Kidney epithelial cell (primary cell): ENCODE results near the gene ELMOD1. TPM values are rescaled to one million over a fixed set of nuclear protein-coding genes. Genes with fewer than 3 reads are reported as not detected.

Experiments
- DNase-seq: peaks from one replicate; pipeline ENCODE4 v3.0.0-alpha.2; 2010; ENCODE audit warnings: low read depth
- H3K27me3 ChIP-seq: 2 replicates; pipeline ENCODE4 v1.6.0; 2011; ENCODE audit warnings: low read length; ENCODE audit not compliant: control insufficient read depth, insufficient read depth
- H3K36me3 ChIP-seq: 2 replicates; pipeline ENCODE4 v1.5.1; 2011; ENCODE audit warnings: low read length; ENCODE audit not compliant: control insufficient read depth, insufficient read depth
- H3K4me3 ChIP-seq: 2 replicates; pipeline ENCODE4 v1.5.1; 2011; ENCODE audit warnings: low read depth, mild to moderate bottlenecking, control low read depth, low read length
- total RNA-seq: library from RNA; depleted of rRNA; stranded (reverse); fragments of >200 nt; gene quantifications from 2 replicates; pipeline ENCODE4 v1.2.3, GENCODE V29; 2015
- TF ChIP-seq, protein P1 (sequence below): IDR thresholded peaks from 2 replicates; pipeline ENCODE4 v1.5.1; 2011; ENCODE audit warnings: mild to moderate bottlenecking, moderate library complexity, low read length, control low read depth, inconsistent platforms; ENCODE audit not compliant: insufficient read depth, poor library complexity, severe bottlenecking

Gene ELMOD1
- total RNA-seq, 1 donor from 2014 or later, result 0.21 TPM

DNA sequence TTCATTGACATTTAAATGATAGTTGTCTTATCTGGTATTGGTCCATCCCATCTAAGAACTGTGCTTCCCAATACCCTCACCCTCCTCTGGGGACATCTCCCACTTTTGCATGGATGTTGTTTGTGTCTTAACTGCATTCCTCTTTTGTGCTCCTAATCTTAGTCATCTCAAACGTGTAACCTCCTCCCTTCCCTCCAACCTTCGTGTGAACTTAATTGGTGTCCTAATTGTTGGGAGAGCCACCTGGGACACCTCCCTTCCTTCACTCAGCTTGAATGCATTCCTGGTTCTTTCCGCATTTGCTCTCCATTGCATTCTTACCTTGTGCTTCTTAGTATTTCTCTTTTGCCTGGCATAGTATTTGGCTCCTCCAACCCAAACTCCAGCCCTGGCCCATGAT is 9.8 kb upstream of the ELMOD1 start:
- H3K27me3 ChIP-seq, result no peaks in the 10 kb centered on the region
- H3K36me3 ChIP-seq, result no peaks in the 10 kb centered on the region
- TF ChIP-seq, protein P1, sequence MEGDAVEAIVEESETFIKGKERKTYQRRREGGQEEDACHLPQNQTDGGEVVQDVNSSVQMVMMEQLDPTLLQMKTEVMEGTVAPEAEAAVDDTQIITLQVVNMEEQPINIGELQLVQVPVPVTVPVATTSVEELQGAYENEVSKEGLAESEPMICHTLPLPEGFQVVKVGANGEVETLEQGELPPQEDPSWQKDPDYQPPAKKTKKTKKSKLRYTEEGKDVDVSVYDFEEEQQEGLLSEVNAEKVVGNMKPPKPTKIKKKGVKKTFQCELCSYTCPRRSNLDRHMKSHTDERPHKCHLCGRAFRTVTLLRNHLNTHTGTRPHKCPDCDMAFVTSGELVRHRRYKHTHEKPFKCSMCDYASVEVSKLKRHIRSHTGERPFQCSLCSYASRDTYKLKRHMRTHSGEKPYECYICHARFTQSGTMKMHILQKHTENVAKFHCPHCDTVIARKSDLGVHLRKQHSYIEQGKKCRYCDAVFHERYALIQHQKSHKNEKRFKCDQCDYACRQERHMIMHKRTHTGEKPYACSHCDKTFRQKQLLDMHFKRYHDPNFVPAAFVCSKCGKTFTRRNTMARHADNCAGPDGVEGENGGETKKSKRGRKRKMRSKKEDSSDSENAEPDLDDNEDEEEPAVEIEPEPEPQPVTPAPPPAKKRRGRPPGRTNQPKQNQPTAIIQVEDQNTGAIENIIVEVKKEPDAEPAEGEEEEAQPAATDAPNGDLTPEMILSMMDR, result no peak
- no peak for DNase-seq
- H3K4me3 ChIP-seq, result no peak overlapping the region

DNA sequence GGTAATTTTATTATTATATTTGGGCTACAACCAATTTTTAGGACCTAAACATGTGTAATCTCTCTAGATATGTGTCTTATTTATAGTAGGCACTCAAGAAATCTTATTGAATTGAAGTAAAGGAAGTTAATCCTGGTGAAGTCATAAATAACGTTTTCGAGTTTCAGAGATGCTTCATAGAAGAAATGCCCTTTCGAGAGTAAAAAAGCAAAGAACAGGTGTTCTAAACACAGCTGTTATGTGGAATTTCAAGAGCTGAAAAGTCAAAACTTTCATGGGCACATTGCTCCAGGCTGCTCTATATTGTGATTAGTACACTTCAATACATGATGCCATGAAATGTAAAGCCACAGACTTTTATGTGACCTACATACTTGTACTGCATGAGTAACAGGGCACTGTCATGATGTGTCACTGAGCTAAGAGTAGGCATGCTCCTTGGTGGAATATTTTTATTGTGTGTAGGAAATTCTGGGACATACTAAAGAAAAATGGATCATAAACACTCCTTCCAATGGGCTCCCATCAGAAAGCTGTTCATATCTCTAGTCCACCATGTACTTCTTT is 7.2 kb upstream of the ELMOD1 start:
- no peak for DNase-seq
- H3K4me3 ChIP-seq, result no peak overlapping the region
- TF ChIP-seq, protein P1, result no peak
- H3K27me3 ChIP-seq, result no peaks in the 10 kb centered on the region
- H3K36me3 ChIP-seq, result no peaks in the 10 kb centered on the region

DNA sequence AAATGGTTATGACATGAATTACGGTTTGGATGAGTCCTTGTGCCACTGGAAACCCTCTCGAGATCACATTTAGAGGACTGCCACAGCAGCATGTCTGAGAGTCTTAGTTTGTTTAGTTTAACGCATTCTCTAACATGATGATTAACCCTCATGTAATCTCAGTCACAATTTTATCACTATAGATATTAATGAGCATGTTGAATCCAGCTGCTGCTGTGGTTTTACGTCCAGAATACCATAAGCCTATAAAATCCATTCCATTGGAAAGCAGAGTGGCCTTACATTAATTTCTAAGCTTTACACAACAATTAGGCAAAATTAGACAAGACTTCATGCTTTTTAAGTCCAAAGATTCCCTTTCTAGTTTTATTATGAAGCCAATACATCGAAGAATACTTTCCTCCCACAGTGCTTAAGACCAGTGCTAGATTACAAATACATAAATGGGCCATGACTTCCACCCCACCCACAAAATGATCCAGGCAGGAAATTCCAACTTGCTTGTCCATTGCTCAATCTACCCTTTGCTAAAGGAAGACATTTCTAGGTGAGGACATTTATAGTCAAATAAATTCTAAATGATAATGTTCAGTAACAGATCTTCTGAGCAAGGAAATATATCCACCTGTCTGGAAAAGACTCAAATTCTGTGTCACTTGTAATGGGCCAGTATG is 3.5 kb upstream of the ELMOD1 start:
- no peak for DNase-seq
- H3K36me3 ChIP-seq, result no peaks in the 10 kb centered on the region
- TF ChIP-seq, protein P1, result no peak
- H3K27me3 ChIP-seq, result peaks cover 24% of the 10 kb centered on the region
- no peak overlapping the region for H3K4me3 ChIP-seq

DNA sequence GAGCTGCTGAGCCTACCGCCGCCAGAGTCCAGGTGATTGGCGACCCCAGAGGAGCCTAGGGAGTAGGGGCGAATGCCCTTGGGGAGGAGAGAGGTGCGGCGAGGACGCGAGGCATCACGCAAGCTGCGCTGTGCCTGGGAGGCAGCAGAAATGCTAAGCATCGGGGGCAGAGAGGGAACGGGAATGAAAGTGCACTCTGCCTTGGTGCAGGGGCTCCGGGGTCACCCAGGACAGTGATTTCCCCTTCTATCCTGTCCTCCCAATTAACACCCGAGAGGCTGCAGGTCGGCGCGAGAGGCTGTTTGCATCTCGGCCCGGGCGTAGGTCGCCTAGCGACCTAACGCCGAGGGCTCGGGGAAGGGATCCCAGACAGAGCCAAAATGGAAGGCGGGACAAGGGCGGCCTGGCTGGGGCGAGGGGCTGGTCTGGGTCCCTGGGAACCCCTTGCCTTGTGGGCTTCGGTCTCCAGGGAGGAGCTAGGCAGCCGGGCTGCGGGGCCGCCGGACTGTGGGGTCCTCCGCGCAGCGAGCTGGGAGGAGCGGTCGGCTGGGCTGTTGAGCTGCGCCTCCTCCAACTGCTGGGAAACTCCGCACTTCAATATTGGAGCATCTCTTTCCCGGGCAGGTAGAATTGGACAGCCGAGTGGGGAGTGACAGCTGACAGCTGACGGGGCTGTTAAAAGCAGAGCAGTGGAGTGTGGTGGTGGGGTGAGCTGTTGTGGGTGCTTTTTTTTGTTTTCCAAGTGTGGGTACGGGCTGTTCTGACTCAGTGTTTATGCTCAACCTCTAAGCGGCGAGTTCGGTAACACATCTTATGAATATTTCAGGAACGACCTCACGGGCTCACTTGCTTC is 657 bp downstream of the ELMOD1 start:
- Histone ChIP-seq H3K36me3 (no peaks in the 10 kb centered on the region), H3K4me3 (peak overlapping the region; percentile 63), H3K27me3 (peaks cover 30% of the 10 kb centered on the region)
- TF ChIP-seq, protein P1, result no peak
- DNase-seq, result no peak

DNA sequence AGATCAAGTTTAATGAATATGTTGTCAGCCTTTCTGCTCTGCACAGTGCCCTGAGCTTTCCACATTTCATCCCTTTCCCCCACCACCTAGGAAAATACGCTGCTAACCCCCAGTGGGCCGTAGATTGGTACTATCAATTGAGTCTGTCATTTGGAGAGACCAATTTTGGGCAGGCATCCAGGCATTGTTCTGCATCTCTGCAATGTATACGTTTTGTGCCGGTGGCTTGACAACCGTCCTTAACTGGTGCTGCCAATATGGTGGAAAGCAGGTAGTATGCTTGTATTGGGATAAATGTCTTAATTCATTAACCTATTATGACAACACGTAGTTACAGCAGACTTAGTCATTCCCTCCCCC is 1.3 kb downstream of the ELMOD1 start:
- DNase-seq, result no peak
- TF ChIP-seq, protein P1, result no peak
- no peak overlapping the region for H3K4me3 ChIP-seq
- H3K36me3 ChIP-seq, result no peaks in the 10 kb centered on the region
- H3K27me3 ChIP-seq, result peaks cover 30% of the 10 kb centered on the region
